Left lung (tissue), 10 donors: Measurements from ENCODE around the gene BCL7A. TPM values are rescaled to one million over a fixed set of nuclear protein-coding genes. Genes with fewer than 3 reads are reported as not detected.

Source experiments
- ATAC-seq: fragments of 200-7000 bp; cut with Tn5 transposase; one replicate; pipeline ENCODE4 v1.9.1; 2020; ENCODE audit warnings: moderate library complexity
- DNase-seq, 4 donors: peaks; one replicate each; pipeline ENCODE4 v3.0.0-alpha.2; 2013 to 2020
- H3K27ac ChIP-seq, 2 donors: fragments of 200-600 bp; sonication (generic) in 1 of 2; one replicate each; pipeline versions ENCODE4 v1.5.0 to v1.8.0; 2020 to 2021
- H3K27me3 ChIP-seq, 2 donors: fragments of 200-600 bp; sonication (generic) in 1 of 2; one replicate each; pipeline versions ENCODE4 v1.5.0 to v1.8.0; 2020 to 2021
- H3K36me3 ChIP-seq, 2 donors: fragments of 200-600 bp; sonication (generic) in 1 of 2; one replicate each; pipeline versions ENCODE4 v1.5.0 to v1.8.0; 2020 to 2021
- H3K4me1 ChIP-seq, 2 donors: fragments of 200-600 bp; one replicate each; pipeline ENCODE4 v1.8.0; 2021
- H3K4me3 ChIP-seq, 2 donors: fragments of 200-600 bp; sonication (generic) in 1 of 2; one replicate each; pipeline versions ENCODE4 v1.5.0 to v1.8.0; 2020 to 2021; ENCODE audit warnings: mild to moderate bottlenecking in 1 of 2
- H3K9me3 ChIP-seq, 2 donors: fragments of 200-600 bp; sonication (generic) in 1 of 2; one replicate each; pipeline versions ENCODE4 v1.5.0 to v1.8.0; 2020 to 2021
- CTCF ChIP-seq, 2 donors: fragments of 200-600 bp; sonication (generic) in 1 of 2; IDR thresholded peaks; one replicate each; pipeline versions ENCODE4 v1.5.0 to v1.8.0; 2021; ENCODE audit warnings: antibody characterized with exemption in 2 of 2
- intact Hi-C, 2 donors: fragments of 100-400 bp; cut with DNase I; formaldehyde crosslinking; loops; one replicate each; pipeline versions ENCODE4 v1.11.2 to v1.14.2; 2022
- polyA plus RNA-seq, 6 donors: library from polyadenylated mRNA; unstranded; fragments of 120-200 nt; gene quantifications; one replicate each; pipeline ENCODE4 v1.2.1, GENCODE V29; 2013; ENCODE audit not compliant: insufficient read length in 6 of 6
- total RNA-seq, 2 donors: library from RNA; stranded (reverse); fragmentation: NEBNext Ultra II Directional; extraction: Animal tissue kit (Norgen Biotek cat#: 25700); gene quantifications; one replicate each; pipeline ENCODE4 v1.2.1, GENCODE V29; 2021
- donor health status: DM: no; HTN: yes; CAD: no.
- donor health status: DM: no; HTN: no; CAD: no.

Gene BCL7A
- total and polyA plus RNA-seq, 8 donors, result 7.0 to 18.4 (median 16.8) TPM

GRCh38 chr12:122031342-122032216, 9.9 kb downstream of the BCL7A start:
- peak; percentile 87 for TF ChIP-seq CTCF (IDR thresholded peaks at IDR 0.05)
- peaks cover 0 to 3% of the 10 kb centered on the region in 2 donors for H3K4me1 ChIP-seq
- H3K27ac ChIP-seq, result no peak overlapping the region
- DNase-seq (peak in 1 of 4 donors; percentile 19), ATAC-seq (peak; percentile 69)
- intact Hi-C loops, result no loop called here
- no peaks in the 10 kb centered on the region for H3K27me3 ChIP-seq
- H3K36me3 ChIP-seq, result peaks cover 0 to 7% of the 10 kb centered on the region in 2 donors
- no peak overlapping the region for H3K4me3 ChIP-seq
- no peaks in the 10 kb centered on the region for H3K9me3 ChIP-seq

GRCh38 chr12:122032580-122032979, 10.9 kb downstream of the BCL7A start:
- no peaks in the 10 kb centered on the region for H3K9me3 ChIP-seq
- intact Hi-C loops, result no loop called here

DNA sequence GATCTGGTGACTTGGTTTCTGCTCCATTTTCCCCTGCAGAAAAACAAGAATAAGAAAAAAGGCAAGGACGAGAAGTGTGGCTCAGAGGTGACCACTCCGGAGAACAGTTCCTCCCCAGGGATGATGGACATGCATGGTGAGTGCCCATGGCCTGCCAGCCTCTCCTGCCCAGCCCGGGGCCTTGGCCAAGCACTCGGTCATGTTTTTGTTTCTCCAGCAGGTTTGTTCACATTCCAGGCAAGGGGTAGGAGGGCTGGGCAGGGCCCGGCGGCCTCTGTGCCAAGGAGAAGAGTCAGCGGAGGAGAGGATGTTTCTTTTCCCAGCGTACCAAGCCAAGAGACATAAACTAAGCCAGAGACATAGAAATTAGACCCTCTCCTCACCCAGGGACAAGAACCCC, 13.6 kb downstream of the BCL7A start:
- no peaks in the 10 kb centered on the region for H3K9me3 ChIP-seq
- H3K36me3 ChIP-seq, result peaks cover 0 to 8% of the 10 kb centered on the region in 2 donors
- peaks cover 0 to 3% of the 10 kb centered on the region in 2 donors for H3K4me1 ChIP-seq
- TF ChIP-seq CTCF (IDR thresholded peaks at IDR 0.05), result no peak
- no peak overlapping the region for H3K27ac ChIP-seq
- H3K4me3 ChIP-seq, result no peak overlapping the region
- no peaks in the 10 kb centered on the region for H3K27me3 ChIP-seq
- intact Hi-C loops, result no loop called here
- DNase-seq (peak in 2 of 4 donors; percentile 55 to 79), ATAC-seq (peak; percentile 94)

More at GRCh38 chr12:122032580-122032979, 10.9 kb downstream of the BCL7A start:
- Histone ChIP-seq H3K27ac (no peak overlapping the region), H3K4me3 (no peak overlapping the region), H3K36me3 (peaks cover 0 to 8% of the 10 kb centered on the region in 2 donors), H3K4me1 (peaks cover 0 to 3% of the 10 kb centered on the region in 2 donors), H3K27me3 (no peaks in the 10 kb centered on the region)
- ATAC-seq, result no peak
- TF ChIP-seq CTCF (IDR thresholded peaks at IDR 0.05), result no peak
- no peak for DNase-seq

- H3K36me3 ChIP-seq, result peaks cover 0 to 8% of the 10 kb centered on the region in 2 donors
These were observed 14.5 kb downstream of the BCL7A start for GRCh38 chr12:122036153-122036552.

More at GRCh38 chr12:122036153-122036552, 14.5 kb downstream of the BCL7A start:
- ATAC-seq (no peak), DNase-seq (no peak)
- H3K27me3 ChIP-seq, result no peaks in the 10 kb centered on the region
- intact Hi-C loops, result no loop called here
- H3K4me1 ChIP-seq, result peaks cover 0 to 3% of the 10 kb centered on the region in 2 donors
- H3K9me3 ChIP-seq, result no peaks in the 10 kb centered on the region
- H3K27ac ChIP-seq, result no peak overlapping the region
- no peak for TF ChIP-seq CTCF (IDR thresholded peaks at IDR 0.05)
- H3K4me3 ChIP-seq, result no peak overlapping the region
